ENCODE data around the gene GLT1D1.

The GLT1D1 gene

DNA sequence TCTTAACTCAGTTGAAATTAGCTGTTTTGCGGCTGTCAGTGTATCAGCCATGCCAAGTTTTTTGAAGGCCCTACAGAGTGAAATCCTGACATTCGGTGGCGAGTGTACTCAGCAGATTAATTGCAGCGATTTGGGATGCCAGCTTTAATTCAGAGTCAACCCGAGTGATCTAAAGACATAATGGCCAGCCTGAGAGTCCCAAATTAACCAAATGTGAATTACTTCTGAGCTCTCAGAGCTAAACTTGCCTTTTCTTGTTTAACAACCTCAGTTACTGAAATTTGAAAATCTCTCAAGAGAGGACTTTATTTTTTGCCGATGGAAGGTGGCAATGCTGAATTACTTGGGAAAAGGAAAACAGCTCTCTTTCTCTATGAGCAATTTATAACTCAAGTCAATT, 148.5 kb downstream of the GLT1D1 start:
- no peak for DNase-seq (ENCODE audit: low read depth in 2 of 2)

DNA sequence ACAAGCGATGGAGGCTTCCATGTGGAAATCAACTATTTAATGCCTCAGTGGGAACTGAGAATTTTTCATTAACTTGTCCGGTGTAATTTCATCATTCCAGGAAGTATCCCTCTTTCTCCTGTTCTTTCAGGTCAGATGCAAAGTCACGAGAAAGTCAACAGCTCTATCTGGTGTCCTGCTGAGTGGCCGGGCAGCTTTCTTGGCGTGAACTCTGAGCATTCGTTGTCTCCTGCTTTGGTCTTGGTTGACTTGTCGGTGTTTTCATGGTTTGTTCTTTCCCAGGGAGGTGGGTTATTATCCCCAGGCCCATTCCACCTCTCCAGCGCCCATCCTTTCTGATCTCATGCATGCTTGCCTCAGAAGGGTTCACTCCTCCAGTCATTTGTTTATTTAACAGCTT, 149.1 kb downstream of the GLT1D1 start:
- no peak for DNase-seq (ENCODE audit: low read depth in 2 of 2)

GRCh38 chr12:129005416-129005815, 152.1 kb downstream of the GLT1D1 start:
- no peak for DNase-seq (ENCODE audit: low read depth in 2 of 2)

GRCh38 chr12:129005829-129006228, 152.6 kb downstream of the GLT1D1 start:
- no peak for DNase-seq (ENCODE audit: low read depth in 2 of 2)

- DNase-seq (ENCODE audit: low read depth in 2 of 2): no peak
Observed at GRCh38 chr12:129009833-129010622, 156.8 kb downstream of the GLT1D1 start.

- DNase-seq (ENCODE audit: low read depth in 2 of 2): no peak
Observed at GRCh38 chr12:129016159-129016558, 162.9 kb downstream of the GLT1D1 start.

GRCh38 chr12:129025055-129025454, 171.8 kb downstream of the GLT1D1 start:
- no peak for DNase-seq (ENCODE audit: low read depth in 2 of 2)

DNA sequence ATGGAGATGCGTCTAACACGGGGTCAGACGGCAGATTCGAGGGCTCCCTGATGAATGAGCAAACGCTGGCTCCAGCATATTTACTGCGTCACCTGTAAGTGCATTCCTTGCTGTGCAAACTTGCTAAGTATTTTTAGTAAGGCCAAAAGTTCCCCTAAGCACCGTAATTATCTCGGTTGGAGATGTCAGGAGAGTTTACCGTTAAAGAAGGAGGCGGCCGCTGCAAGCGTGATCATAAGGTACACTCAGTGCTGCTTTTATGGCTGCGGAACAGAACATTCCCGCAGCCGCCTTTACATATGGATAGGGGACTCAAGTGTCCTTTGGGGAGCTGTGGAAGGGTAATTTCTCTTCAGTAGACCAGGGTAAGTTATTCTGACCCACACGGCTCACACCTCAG, 175.6 kb downstream of the GLT1D1 start:
- no peak for DNase-seq (ENCODE audit: low read depth in 2 of 2)
